Activated T-cell treated with anti-CD3 and anti-CD28 coated beads for 48 hours (primary cell): ENCODE results near the gene TMED9.
"Not testable (repeated sequence)": the region's sequence is repeated elsewhere in the genome, so short reads cannot be mapped to it uniquely, and the experiment has no call there.

ENCODE experiments used
- DNase-seq: peaks from one replicate; pipeline ENCODE4 v3.0.0-alpha.2; 2020; ENCODE audit warnings: low read depth

TMED9 gene

DNA sequence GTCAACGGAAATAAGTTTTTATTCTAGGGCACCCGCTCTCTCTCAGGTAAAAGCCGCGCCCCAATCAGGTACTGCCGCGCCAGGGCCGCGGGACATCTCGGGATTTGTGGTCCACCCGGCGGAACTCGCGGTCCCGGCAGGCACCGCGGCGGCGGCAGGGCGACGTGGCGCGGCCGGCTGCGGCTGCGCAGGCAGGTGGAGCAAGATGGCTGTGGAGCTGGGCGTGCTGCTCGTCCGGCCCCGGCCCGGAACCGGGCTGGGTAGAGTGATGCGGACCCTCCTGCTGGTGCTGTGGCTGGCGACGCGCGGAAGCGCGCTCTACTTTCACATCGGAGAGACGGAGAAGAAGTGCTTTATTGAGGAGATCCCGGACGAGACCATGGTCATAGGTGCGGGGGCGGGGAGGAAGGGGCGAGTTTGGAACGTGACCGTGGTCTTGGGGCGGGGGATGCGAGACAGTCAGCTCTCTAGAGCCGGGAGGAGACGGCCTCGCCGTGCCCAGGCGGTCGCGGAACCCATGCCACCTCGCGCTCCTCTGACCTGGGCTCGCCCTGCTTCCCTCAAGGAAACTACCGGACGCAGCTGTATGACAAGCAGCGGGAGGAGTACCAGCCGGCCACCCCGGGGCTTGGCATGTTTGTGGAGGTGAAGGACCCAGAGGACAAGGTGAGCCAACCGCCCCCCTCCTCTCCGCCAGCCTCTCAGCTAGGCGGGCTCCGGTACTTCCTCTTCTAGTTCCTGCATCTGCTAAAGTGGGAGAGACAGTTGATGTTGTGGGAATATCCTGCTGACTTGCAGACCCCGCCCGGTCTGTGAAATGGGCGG lies at the start of gene TMED9:
TSS of gene TMED9 (plus strand) at position 194 of the 825 bp plus-strand sequence. CDS start at position 206, 12 bp downstream.
- peak; percentile 91 for DNase-seq

DNA sequence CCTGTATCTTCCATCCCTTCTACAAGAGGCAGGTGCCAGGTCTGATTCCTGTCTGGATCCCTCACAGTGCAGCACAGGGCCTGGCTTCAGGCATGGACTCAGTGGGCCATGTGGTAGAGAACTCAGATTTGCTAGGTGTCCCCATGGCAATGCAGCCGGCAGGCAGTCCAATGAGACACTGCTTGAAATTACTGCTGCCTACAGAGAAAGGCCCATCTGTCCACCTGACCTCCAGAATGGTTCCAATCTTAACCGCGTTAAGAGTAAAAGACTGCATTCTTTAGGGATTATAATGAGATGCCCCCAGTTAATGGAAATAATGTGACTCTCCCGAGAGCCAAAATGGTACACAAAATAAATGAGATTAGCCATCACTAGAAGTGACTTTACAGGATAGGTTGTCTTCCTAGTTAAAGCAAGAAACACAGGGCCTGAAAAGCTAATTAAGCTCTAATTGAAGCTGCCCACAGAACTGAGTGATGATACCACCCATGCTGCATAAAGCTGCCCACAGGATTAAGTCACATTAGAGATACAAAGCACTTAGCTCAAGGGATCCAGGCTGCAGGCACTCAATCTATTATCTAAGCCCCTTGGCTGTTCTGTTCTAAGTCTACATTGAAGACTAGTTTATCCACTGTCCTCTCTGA lies 49.1 kb upstream of the TMED9 start:
- DNase-seq, result no peak

DNA sequence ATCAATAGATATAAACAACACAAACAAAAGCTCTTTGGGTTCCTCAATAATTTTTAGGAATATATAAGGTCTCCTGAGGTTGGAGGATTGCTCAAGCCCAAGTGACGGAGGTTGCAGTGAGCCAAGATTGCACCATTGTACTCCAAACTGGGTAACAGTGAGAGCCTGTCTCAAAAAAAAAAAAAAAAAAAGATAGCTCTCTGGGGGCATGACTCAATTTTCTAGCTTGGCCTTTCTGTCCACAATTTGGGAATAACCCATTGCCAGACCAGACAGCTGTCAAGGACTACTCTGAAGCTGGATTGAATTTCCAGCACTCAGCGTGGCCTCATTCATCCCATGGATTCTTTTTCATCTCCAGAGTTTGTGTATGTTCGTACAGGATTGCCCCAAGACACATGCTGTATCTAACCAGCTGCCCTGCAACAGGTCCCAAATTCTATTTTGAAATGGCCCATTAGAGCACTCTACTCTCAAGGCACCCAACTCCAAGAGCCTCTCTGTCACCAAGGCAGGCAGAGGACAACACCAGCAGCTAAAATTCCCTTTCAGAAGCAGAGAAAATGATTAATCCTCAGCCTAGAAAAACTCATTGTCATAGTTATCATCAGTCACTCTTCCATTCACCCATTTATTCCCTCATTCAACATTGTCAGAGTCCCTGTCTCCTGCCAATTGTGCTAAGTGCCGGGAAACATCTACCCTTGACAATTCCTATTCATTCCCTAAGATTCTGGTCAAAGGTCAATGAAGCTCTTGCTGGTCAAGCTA lies 46.3 kb upstream of the TMED9 start:
- DNase-seq, result no peak

DNA sequence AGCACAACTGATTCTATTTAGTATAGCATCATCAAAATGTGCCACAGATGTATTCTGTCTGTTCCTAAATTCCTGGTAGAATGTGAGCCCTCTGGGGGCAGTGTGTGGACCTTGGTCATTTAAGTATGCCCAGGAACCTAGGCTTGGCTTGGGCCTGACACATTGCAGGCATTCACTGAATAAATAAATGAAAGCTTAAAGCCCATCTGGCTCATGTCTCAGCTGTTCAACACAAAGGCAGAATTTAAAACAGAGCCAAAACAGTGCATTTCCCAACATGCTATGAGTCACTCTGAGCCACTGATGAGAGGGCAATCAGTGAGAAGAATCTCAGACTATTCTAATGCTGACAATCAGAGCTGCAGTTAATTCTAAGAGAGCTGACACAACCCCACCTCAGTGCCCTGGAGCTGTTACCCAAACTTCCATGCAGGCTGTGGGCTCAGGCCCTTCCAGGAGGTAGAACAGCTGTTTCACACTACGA lies 45.7 kb upstream of the TMED9 start:
- no peak for DNase-seq

GRCh38 chr5:177547736-177548135 lies 44.3 kb upstream of the TMED9 start:
- no peak for DNase-seq

DNA sequence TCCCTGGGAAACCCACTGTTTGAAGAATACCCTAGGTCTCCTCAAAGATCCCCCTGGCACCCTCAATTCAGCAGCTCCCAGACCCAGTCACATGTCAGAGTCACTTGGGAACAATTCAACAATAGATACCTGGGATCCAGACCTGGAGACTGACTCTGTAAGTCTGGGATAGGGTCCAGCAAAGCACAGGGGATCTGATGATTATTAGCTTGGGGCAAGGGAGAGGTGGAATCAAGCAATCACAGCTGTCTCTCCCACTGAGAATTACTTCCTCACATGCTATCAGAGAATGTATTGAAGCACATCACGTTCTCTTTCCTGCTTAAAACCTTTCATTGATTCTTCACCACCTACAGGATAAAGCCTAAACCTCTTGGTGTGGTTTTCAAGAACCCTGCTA lies 43.5 kb upstream of the TMED9 start:
- DNase-seq, result no peak

DNA sequence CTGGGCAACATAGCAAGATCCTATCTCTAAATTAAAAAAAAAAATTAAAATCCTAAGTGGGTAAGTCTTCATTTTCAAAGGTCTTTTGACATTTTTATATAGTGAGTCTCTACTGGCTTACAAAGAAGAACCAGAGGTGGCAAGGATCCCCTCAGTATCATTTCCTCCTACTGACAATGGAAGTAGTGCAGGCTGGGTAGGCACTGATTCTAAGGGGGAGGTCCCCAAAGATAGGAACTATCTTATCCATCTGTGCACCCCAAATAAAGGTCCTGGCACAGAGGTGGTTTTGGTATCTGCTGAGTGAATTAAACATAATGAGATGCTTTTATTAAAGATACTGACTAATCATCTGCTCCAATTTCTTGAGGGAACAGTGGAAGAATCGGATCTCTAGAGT lies 41.9 kb upstream of the TMED9 start:
- DNase-seq, result no peak

- no peak for DNase-seq
Observed at GRCh38 chr5:177552839-177553455, 39.1 kb upstream of the TMED9 start.

GRCh38 chr5:177553671-177554429 lies 38.2 kb upstream of the TMED9 start:
- peak; percentile 45 for DNase-seq

DNA sequence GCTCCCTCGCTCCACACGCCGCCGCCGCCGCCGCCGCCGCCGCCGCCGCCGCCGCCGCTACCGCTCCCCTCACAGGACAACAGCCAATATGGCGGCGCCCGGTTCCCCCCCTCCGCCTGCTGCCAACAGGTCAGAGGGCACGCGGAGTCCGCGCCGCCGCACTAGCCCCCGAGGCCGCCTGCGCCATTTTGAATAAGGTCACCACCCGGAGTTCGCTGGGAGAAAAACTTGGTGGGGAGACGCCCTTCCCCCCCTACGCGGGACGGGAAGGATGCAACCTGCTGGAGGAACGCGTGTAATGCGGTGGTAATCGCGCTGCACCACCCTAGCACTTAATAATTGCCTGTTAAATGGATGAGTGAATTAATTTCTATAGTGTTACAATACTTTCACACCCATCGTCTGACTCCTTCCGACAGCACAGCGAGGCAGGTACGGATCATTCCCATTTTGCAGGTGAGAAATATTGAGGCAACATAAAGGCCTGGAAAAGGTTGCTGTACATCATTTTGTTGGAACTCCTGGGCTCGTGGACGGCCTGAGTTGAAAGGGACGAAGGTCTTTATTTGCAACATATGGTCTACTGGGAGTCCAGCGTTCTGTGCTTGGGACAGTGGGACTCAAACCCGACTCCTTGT lies 37.4 kb upstream of the TMED9 start, which contains the start of gene FAM193B:
TSS of gene FAM193B (minus strand) at position 90 of the 638 bp plus-strand sequence. CDS start 105 bp downstream, outside the sequence.
- DNase-seq, result peak; percentile 95

DNA sequence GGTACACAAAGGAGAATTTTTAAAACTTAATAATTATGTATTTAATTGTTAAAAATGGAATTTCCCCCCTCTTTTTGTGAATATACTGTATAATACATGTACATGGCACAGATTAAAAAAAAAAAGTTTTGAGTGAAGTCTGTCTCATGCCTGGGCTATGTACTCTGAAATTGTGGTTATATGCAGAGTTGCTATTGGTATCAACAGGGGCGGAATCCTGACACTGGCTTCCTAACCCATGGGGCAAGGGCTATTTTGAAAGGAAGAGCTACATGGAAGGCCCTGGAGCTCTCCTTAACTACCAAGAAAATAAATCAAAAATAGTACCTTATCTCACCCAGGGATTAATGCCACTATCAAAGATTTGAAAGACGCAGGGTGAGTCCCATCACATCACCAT lies 36.8 kb upstream of the TMED9 start:
- no peak for DNase-seq

DNA sequence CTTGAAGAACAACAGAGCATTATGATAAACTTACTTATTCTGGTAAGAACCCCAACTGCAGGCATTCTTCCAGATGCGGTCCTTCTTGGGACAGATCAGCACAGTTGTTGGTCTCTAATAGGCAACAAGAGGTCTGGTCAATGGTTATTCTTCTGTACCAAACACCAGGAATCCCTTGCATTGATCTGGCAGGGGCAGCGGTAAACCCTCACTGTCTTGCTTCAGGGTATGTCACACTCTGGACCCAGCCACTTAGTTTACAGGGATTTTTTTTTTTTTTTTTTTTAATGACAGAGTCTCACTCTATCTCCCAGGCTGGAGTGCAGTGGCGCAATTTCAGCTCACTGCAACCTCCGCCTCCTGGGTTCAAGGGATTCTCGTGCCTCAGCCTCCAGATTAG lies 36.3 kb upstream of the TMED9 start:
- no peak for DNase-seq

DNA sequence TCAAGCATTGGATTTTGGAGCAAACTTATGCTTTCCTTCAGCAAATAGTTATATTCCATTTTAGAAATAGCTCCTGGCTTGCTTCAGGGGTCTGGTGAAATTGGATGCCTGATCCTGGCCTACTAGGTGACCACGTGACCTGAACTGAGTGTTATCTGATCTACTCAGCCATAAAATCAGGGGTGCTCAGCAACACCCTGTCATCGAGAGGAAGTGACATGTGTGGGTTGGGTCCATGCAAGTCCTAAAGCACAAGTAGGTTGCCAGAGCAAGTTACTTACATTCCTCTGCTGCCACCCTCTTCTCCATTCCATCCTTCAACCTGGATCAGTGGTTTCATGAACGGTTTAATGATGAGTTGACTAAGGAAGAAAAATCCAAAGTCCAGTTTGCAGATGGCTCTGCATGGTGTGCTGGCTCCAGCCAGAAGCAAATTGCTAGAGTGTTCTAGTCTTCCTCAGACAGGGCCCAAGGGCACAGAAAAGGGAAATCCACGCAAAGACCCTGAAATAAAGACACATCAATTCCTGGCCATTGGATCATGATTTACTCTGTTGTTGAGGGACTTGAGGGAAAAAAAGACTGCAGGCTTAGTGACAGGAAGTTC lies 34.9 kb upstream of the TMED9 start:
- DNase-seq, result no peak

DNA sequence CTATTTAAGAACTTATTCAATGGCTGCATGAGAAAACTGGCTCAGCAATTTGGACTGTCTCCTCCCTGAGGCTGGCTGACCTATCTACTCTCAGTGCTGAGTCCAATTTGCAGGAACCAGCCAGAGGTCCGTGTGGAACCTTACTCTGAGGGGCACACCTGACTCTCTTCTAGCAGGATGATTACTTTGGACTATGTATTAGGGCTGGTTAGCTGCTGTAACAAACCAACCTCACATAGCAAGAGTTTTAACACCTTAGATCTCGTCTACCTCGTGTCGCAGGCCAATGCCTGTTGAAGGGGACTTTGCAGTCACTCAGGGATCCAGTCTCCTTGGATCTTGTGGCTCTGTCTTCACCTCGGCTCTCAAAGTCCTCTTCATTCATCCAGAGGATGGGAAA lies 34.2 kb upstream of the TMED9 start:
- DNase-seq, result no peak

DNA sequence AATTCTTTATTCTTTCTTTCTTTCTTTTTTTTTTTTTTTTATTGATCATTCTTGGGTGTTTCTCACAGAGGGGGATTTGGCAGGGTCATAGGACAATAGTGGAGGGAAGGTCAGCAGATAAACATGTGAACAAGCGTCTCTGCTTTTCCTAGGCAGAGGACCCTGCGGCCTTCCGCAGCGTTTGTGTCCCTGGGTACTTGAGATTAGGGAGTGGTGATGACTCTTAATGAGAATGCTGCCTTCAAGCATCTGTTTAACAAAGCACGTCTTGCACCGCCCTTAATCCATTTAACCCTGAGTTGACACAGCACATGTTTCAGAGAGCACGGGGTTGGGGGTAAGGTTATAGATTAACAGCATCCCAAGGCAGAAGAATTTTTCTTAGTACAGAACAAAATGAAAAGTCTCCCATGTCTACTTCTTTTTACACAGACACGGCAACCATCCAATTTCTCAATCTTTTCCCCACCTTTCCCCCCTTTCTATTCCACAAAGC lies 32.5 kb upstream of the TMED9 start:
- DNase-seq, result not testable (repeated sequence)

GRCh38 chr5:177565046-177565445 lies 27.0 kb upstream of the TMED9 start:
- DNase-seq, result no peak

- no peak for DNase-seq
Observed at GRCh38 chr5:177568326-177568725, 23.7 kb upstream of the TMED9 start.

GRCh38 chr5:177569894-177570293 lies 22.1 kb upstream of the TMED9 start:
- no peak for DNase-seq

DNA sequence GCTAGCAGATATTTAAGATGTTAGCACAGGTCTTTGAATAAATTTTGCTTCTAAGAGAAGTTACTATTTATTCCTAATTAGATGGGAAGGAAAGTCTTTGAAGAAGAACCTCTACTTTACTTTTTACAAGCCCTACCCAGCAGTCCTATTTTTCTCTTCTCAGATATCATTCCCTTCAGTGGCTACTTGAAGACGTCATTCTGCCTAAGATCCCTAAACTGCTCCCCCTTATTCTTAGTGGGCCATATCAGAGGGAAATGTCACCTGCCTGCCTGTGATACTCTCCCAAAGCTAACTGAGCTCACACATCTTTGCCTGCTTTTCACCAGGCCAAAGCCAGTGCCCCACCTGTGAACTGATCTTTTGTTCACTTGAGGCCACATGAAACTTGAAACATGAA lies 16.5 kb upstream of the TMED9 start:
- DNase-seq, result no peak

GRCh38 chr5:177576169-177576568 lies 15.8 kb upstream of the TMED9 start:
- no peak for DNase-seq
